ENCODE results near the gene ZSWIM1.

- peak in 1 of 6 experiments; percentile 47 for TF ChIP-seq CTCF (IDR thresholded peaks at IDR 0.05)
- TF ChIP-seq POLR2A (IDR thresholded peaks at IDR 0.05) = peak in 2 of 4 donors; percentile 44 to 63
Measured at GRCh38 chr20:45890985-45891983, 10.3 kb downstream of the ZSWIM1 start, which contains the start of the genes CTSA and NEURL2.

All from esophagus squamous epithelium (tissue), 4 donors.